ENCODE data around the gene RASA3. TPM values are rescaled to one million over a fixed set of nuclear protein-coding genes. Genes with fewer than 3 reads are reported as not detected.

The RASA3 gene
- total and polyA plus RNA-seq, 2 of the 4 experiments (the other 2 are of a cell fraction): 21.0 to 31.4 TPM

GRCh38 chr13:113939944-113940297 is 192.5 kb downstream of the RASA3 start:
- ChIA-PET POLR2A (ENCODE audit: unreplicated experiment) (no interaction called here), CTCF (no interaction called here)
- no CpG with 5 or more reads among the region's 16 CpGs for WGBS, 2 experiments (ENCODE audit: extremely low coverage in 2 of 2, insufficient read length in 1 of 2)
- Histone ChIP-seq H3K23ac (ENCODE audit: low read depth, low read length) (no peak overlapping the region), H4K8ac (ENCODE audit: low read depth in 2 of 2, low read length in 2 of 2) (no peak overlapping the region), H3K9ac (ENCODE audit: low read depth, low read length) (no peak overlapping the region), H3K36me3 (ENCODE audit: control insufficient read depth, insufficient read depth, low read length) (no peaks in the 10 kb centered on the region), H2BK20ac (ENCODE audit: low read depth, low read length) (no peak overlapping the region), H3K9me1 (ENCODE audit: insufficient read depth, low read length) (no peaks in the 10 kb centered on the region; the same call in 1 of the 2 replicates), H3K4me1 (ENCODE audit: control insufficient read depth, insufficient read depth, low read length) (peaks cover 7% of the 10 kb centered on the region; the same call in 1 of the 2 replicates), H4K20me1 (ENCODE audit: insufficient read depth, low read length) (no peaks in the 10 kb centered on the region; the same call in 1 of the 2 replicates), H3K14ac (replicated peaks; ENCODE audit: low read depth, low read length) (no peak overlapping the region), H3K4me2 (ENCODE audit: low read depth, low read length) (no peak overlapping the region), H3K56ac (ENCODE audit: extremely low read depth, insufficient read depth, low read length) (no peak overlapping the region), H3K79me1 (ENCODE audit: low read depth in 1 of 2, low read length in 2 of 2) (peaks cover 0 to 23% of the 10 kb centered on the region in 2 experiments; a peak in 2 of 4 replicates), H2BK5ac (ENCODE audit: low read depth, low read length, poor library complexity, severe bottlenecking) (no peak overlapping the region), H3K18ac (ENCODE audit: low read depth, low read length) (no peak overlapping the region), H2AK9ac (replicated peaks; ENCODE audit: low read depth, low read length, poor library complexity) (no peak overlapping the region), H4K91ac (ENCODE audit: insufficient read depth, low read depth, low read length) (no peak overlapping the region), H2AFZ (replicated peaks; ENCODE audit: low read length, poor library complexity) (no peak overlapping the region), H3K27ac (ENCODE audit: insufficient read depth, low read length) (no peak overlapping the region), H2BK15ac (ENCODE audit: low read depth, low read length) (no peak overlapping the region), H3K4ac (ENCODE audit: low read depth, low read length) (no peak overlapping the region), H2BK120ac (ENCODE audit: low read depth, low read length) (no peak overlapping the region), H4K5ac (ENCODE audit: low read depth, low read length) (no peak overlapping the region; the same call in 1 of the 2 replicates), H2AK5ac (ENCODE audit: low read depth, low read length) (peak overlapping the region; percentile 78; the same call in 1 of the 2 replicates), H3K9me3 (ENCODE audit: control insufficient read depth, insufficient read depth, low read length) (no peaks in the 10 kb centered on the region), H3K4me3 (ENCODE audit: insufficient read depth, low read depth, low read length) (no peak overlapping the region), H3K27me3 (ENCODE audit: control insufficient read depth, insufficient read depth, low read length) (no peaks in the 10 kb centered on the region)
- intact Hi-C loops (cut with micrococcal nuclease): no loop called here
- DNase-seq: no peak
- no peak for TF ChIP-seq CEBPB (IDR thresholded peaks at IDR 0.05; ENCODE audit: low read depth, low read length)
- TF ChIP-seq MAZ (IDR thresholded peaks at IDR 0.05; ENCODE audit: borderline replicate concordance, low read depth, low read length): no peak
- no peak for TF ChIP-seq RFX5 (IDR thresholded peaks at IDR 0.05; ENCODE audit: low read depth, low read length)
- TF ChIP-seq FOS (IDR thresholded peaks at IDR 0.05; ENCODE audit: low read depth, low read length): no peak
- no peak for TF ChIP-seq CHD1 (IDR thresholded peaks at IDR 0.05; ENCODE audit: low read depth, low read length)
- TF ChIP-seq, protein P1, sequence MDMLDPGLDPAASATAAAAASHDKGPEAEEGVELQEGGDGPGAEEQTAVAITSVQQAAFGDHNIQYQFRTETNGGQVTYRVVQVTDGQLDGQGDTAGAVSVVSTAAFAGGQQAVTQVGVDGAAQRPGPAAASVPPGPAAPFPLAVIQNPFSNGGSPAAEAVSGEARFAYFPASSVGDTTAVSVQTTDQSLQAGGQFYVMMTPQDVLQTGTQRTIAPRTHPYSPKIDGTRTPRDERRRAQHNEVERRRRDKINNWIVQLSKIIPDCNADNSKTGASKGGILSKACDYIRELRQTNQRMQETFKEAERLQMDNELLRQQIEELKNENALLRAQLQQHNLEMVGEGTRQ (IDR thresholded peaks at IDR 0.05; ENCODE audit: low read depth, low read length): no peak
- TF ChIP-seq CTCF (conservative IDR thresholded peaks at IDR 0.05; ENCODE audit: low read depth, low read length): no peak
- no peak for TF ChIP-seq MXI1 (IDR thresholded peaks at IDR 0.05; ENCODE audit: borderline replicate concordance, low read depth, low read length)
- dilution Hi-C loops (cut with HindIII; ENCODE audit: low sequenced_read_pairs, unreplicated experiment): no loop called here
- in situ Hi-C loops (cut with MboI; ENCODE audit: low sequenced_read_pairs): no loop called here
- no TSS peak for BruUV-seq (replicated peaks)
- ATAC-seq (ENCODE audit: low read depth): no peak

Measured in IMR-90 (cell line).